BE2C (cell line): ENCODE data around the gene PLBD2.

Source experiments
- DNase-seq: peaks from one replicate; pipeline ENCODE4 v3.0.0-alpha.2; 2020
- H3K27me3 ChIP-seq: fragments of 250-450 bp; sonication (Bioruptor Pico); 2 replicates; pipeline ENCODE4 v1.5.1; 2020; ENCODE audit warnings: mild to moderate bottlenecking
- H3K36me3 ChIP-seq: fragments of 250-450 bp; sonication (Bioruptor Pico); 2 replicates; pipeline ENCODE4 v1.5.1; 2020; ENCODE audit warnings: mild to moderate bottlenecking
- H3K4me1 ChIP-seq: fragments of 250-450 bp; sonication (Bioruptor Pico); 2 replicates; pipeline ENCODE4 v1.5.1; 2020
- H3K4me3 ChIP-seq: 2 replicates; pipeline ENCODE4 v1.5.1; 2011; ENCODE audit warnings: low read depth, low read length
- H3K9me3 ChIP-seq: fragments of 250-450 bp; sonication (Bioruptor Pico); 2 replicates; pipeline ENCODE4 v1.5.1; 2020
- TF ChIP-seq, protein P1 (sequence below): IDR thresholded peaks from 2 replicates; pipeline ENCODE4 v1.5.1; 2012; ENCODE audit warnings: mild to moderate bottlenecking, low read depth, low read length

The PLBD2 gene

DNA sequence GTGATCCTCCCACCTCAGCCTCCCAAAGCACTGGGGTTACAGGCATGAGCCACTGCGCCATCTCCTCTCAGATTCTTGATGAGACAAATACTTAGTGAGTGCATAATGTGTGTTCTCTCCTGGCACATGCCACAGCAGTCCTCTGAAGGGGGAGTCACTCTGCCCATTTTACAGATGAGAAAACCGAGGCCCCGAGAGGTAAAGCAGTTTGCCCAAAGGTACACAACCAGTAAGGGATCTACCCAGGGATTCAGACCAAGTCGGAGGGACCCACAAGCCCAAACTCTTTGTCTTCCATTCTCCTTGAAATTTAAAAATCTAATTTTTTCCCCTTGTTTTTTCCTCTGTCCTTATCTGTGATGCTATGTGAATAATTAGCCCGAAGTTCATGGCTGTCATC lies 6.3 kb downstream of the PLBD2 start:
- no peaks in the 10 kb centered on the region for H3K27me3 ChIP-seq

DNA sequence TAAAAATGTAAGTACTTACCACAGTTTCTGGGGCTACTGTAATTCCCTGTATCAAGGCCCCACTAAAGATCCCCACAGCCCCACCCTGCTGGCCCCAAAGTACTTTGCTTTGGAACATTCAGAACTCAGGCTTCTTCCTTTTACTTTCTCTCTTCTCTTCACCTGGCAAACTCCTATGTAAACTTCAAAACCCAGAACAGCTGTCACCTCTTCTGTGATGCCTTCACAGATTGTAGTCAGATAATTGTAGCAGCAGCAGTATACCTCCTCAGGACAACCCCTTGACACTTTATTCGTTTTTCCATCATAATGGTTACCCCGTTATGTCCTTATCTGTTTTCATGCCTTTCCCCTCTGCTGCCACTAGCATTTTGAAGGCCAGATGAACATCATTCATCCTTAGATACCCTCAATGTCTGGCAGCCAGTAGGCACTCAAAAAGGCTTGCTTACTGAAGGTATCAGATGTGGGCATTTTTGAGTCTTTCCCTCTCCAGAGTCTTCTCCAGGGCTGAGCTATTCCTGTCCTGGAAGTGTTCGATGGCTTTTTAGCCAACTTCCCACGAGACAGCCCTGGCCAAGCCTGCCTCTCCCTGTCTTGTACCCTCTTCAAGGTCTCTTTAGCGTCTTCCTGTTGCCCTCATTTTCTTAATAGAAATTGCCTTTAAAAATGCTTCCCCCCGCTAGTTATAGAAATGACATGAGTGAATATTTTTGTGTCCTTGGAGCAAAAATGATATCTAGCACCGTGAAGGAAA lies 7.4 kb downstream of the PLBD2 start:
- Histone ChIP-seq H3K4me1 (no peaks in the 10 kb centered on the region), H3K9me3 (no peaks in the 10 kb centered on the region), H3K4me3 (no peak overlapping the region), H3K27me3 (no peaks in the 10 kb centered on the region), H3K36me3 (peaks cover 3% of the 10 kb centered on the region; the same call in 1 of the 2 replicates)
- DNase-seq: no peak
- TF ChIP-seq, protein P1, sequence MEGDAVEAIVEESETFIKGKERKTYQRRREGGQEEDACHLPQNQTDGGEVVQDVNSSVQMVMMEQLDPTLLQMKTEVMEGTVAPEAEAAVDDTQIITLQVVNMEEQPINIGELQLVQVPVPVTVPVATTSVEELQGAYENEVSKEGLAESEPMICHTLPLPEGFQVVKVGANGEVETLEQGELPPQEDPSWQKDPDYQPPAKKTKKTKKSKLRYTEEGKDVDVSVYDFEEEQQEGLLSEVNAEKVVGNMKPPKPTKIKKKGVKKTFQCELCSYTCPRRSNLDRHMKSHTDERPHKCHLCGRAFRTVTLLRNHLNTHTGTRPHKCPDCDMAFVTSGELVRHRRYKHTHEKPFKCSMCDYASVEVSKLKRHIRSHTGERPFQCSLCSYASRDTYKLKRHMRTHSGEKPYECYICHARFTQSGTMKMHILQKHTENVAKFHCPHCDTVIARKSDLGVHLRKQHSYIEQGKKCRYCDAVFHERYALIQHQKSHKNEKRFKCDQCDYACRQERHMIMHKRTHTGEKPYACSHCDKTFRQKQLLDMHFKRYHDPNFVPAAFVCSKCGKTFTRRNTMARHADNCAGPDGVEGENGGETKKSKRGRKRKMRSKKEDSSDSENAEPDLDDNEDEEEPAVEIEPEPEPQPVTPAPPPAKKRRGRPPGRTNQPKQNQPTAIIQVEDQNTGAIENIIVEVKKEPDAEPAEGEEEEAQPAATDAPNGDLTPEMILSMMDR: no peak

More for the DNA sequence above, 6.3 kb downstream of the PLBD2 start:
- DNase-seq: no peak
- H3K4me3 ChIP-seq: no peak overlapping the region
- peaks cover 3% of the 10 kb centered on the region for H3K36me3 ChIP-seq
- TF ChIP-seq, protein P1: no peak
- H3K4me1 ChIP-seq: no peaks in the 10 kb centered on the region
- H3K9me3 ChIP-seq: no peaks in the 10 kb centered on the region

DNA sequence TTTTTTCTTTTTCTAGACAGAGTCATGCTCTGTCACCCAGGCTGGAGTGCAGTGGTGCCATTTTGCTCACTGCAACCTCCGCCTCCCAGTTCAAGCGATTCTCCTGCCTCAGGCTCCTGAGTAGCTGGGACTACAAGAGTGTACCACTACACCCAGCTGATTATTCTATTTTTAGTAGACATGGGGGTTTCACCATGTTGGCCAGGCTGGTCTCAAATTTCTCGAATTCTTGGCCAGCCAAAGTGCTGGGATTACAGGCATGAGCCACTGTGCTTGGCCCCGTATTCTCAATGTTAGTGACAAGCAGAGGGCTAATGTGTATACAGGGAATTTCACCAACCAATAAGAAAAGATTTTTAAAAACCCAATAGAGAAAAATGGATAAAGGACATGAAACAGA lies 8.4 kb downstream of the PLBD2 start:
- peaks cover 12% of the 10 kb centered on the region; the same call in 1 of the 2 replicates for H3K36me3 ChIP-seq
- TF ChIP-seq, protein P1: no peak
- no peaks in the 10 kb centered on the region for H3K4me1 ChIP-seq
- DNase-seq: no peak
- no peaks in the 10 kb centered on the region for H3K9me3 ChIP-seq
- no peaks in the 10 kb centered on the region for H3K27me3 ChIP-seq
- no peak overlapping the region for H3K4me3 ChIP-seq

GRCh38 chr12:113368331-113368730 lies 9.9 kb downstream of the PLBD2 start:
- no peak for DNase-seq
- Histone ChIP-seq H3K27me3 (no peaks in the 10 kb centered on the region), H3K4me1 (no peaks in the 10 kb centered on the region), H3K4me3 (no peak overlapping the region), H3K9me3 (no peaks in the 10 kb centered on the region), H3K36me3 (peaks cover 15% of the 10 kb centered on the region; the same call in 1 of the 2 replicates)
- TF ChIP-seq, protein P1: no peak

DNA sequence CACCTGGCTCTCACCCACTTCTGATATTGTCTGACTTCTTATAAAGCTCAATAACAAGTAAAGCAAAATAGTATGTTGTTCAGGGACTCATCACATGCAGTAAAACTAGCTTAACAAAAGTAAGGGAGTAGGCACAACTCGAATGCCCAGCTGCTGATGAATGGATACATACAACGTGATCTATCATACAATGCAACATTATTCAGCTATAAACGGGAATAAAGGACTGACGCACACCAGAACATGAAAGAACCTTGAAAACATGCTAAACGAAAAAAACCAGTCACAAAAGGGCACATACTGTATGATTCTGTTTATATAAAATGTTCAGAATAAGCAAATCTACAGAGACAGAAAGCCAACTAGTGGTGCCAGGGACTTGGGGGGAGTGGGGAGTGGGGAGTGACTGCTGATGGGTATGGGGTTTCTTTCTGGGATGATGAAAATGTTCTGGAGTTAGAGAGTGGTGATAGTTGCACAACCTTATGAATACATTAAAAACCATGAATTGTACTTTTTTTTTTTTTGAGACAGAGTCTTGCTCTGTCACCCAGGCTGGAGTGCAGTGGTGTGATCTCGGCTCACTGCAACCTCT lies 11.1 kb downstream of the PLBD2 start:
- Histone ChIP-seq H3K4me1 (no peaks in the 10 kb centered on the region), H3K9me3 (no peaks in the 10 kb centered on the region), H3K36me3 (peaks cover 19% of the 10 kb centered on the region), H3K4me3 (no peak overlapping the region), H3K27me3 (no peaks in the 10 kb centered on the region)
- DNase-seq: no peak
- TF ChIP-seq, protein P1: no peak
